HEK293 (cell line): ENCODE measurements around the gene C19orf12.
A peak's percentile ranks its signal among the peaks of the same experiment; 100 is the strongest.

Source experiments
- CTCF ChIA-PET: fragments of 350-600 bp; formaldehyde crosslinking; extraction: SDS; loops from one replicate; lab custom pipeline; 2021; ENCODE audit warnings: antibody characterized with exemption; lab: Yijun Ruan, JAX
- POLR2A ChIA-PET: fragments of 300-600 bp; formaldehyde crosslinking; extraction: SDS; loops from one replicate; lab custom pipeline; 2020; ENCODE audit warnings: antibody characterized with exemption, inconsistent platforms; lab: Yijun Ruan, JAX
- H3K27ac ChIP-seq: fragments of 200-500 bp; sonication (Bioruptor generic); 2 replicates; pipeline ENCODE4 v1.5.1; 2014; ENCODE audit warnings: low read depth, low read length, control low read depth, inconsistent platforms; ENCODE audit errors: extremely low read depth
- H3K36me3 ChIP-seq, 2 experiments: fragments of 200-500 bp in 1 of 2; sonication (Bioruptor generic) in 1 of 2; 1 replicate in 1 of 2; 2 replicates in 1 of 2; pipeline ENCODE4 v1.5.1; 2014 to 2017; ENCODE audit warnings: inconsistent platforms in 2 of 2, low read length in 2 of 2; ENCODE audit not compliant: control insufficient read depth in 2 of 2, insufficient read depth in 1 of 2
- H3K4me1 ChIP-seq: fragments of 200-500 bp; sonication (Bioruptor generic); 2 replicates; pipeline ENCODE4 v1.5.1; 2014; ENCODE audit warnings: mild to moderate bottlenecking, low read length, inconsistent platforms; ENCODE audit not compliant: control insufficient read depth, insufficient read depth
- H3K4me3 ChIP-seq: 2 replicates; pipeline ENCODE4 v1.5.1; 2011; ENCODE audit warnings: low read depth, mild to moderate bottlenecking, control low read depth, low read length, moderate library complexity
- H3K9me3 ChIP-seq: fragments of 200-500 bp; sonication (Bioruptor generic); 2 replicates; pipeline ENCODE4 v1.5.1; 2014; ENCODE audit warnings: low read depth, low read length, inconsistent platforms; ENCODE audit not compliant: control insufficient read depth, insufficient read depth
- BCL11A ChIP-seq: fragments of 450-650 bp; formaldehyde crosslinking; IDR thresholded peaks from 2 replicates; pipeline ENCODE4 v1.5.1; 2016; ENCODE audit warnings: low read depth, missing biosample characterization, missing genetic modification characterization
- EGR2 ChIP-seq: fragments of 450-650 bp; formaldehyde crosslinking; IDR thresholded peaks from 2 replicates; pipeline ENCODE4 v1.5.1; 2016; ENCODE audit warnings: low read depth, missing biosample characterization, missing genetic modification characterization
- GLI2 ChIP-seq: fragments of 450-650 bp; formaldehyde crosslinking; IDR thresholded peaks from 2 replicates; pipeline ENCODE4; 2017; ENCODE audit warnings: missing biosample characterization, missing genetic modification characterization, low read depth, borderline replicate concordance
- MYNN ChIP-seq: fragments of 450-650 bp; formaldehyde crosslinking; IDR thresholded peaks from 2 replicates; pipeline ENCODE4 v1.5.1; 2016; ENCODE audit warnings: missing biosample characterization, missing genetic modification characterization, borderline replicate concordance
- MZF1 ChIP-seq: fragments of 450-650 bp; formaldehyde crosslinking; IDR thresholded peaks from 2 replicates; pipeline ENCODE4 v1.5.1; 2017; ENCODE audit warnings: missing biosample characterization, missing genetic modification characterization, borderline replicate concordance
- RBAK ChIP-seq: fragments of 450-650 bp; formaldehyde crosslinking; IDR thresholded peaks from 2 replicates; pipeline ENCODE4 v1.5.1; 2016; ENCODE audit warnings: missing biosample characterization, missing genetic modification characterization
- SCRT1 ChIP-seq: fragments of 450-650 bp; formaldehyde crosslinking; IDR thresholded peaks from 2 replicates; pipeline ENCODE4 v1.5.1; 2016; ENCODE audit warnings: missing biosample characterization, missing genetic modification characterization, borderline replicate concordance
- SP2 ChIP-seq: fragments of 450-650 bp; formaldehyde crosslinking; IDR thresholded peaks from 2 replicates; pipeline ENCODE4 v1.5.1; 2016; ENCODE audit warnings: missing biosample characterization, missing genetic modification characterization
- ZNF133 ChIP-seq: fragments of 450-650 bp; formaldehyde crosslinking; IDR thresholded peaks from 2 replicates; pipeline ENCODE4 v1.5.1; 2016; ENCODE audit warnings: missing biosample characterization, missing genetic modification characterization
- ZNF341 ChIP-seq: fragments of 450-650 bp; formaldehyde crosslinking; IDR thresholded peaks from 2 replicates; pipeline ENCODE4; 2016; ENCODE audit warnings: low read depth, missing biosample characterization, missing genetic modification characterization
- ZNF366 ChIP-seq: fragments of 450-650 bp; formaldehyde crosslinking; conservative IDR thresholded peaks from 2 replicates; pipeline ENCODE4 v1.5.1; 2016; ENCODE audit warnings: missing biosample characterization, missing genetic modification characterization
- ZNF514 ChIP-seq: fragments of 450-650 bp; formaldehyde crosslinking; IDR thresholded peaks from 2 replicates; pipeline ENCODE4 v1.5.1; 2016; ENCODE audit warnings: missing biosample characterization, missing genetic modification characterization
- ZNF561 ChIP-seq: fragments of 450-650 bp; IDR thresholded peaks from 2 replicates; pipeline ENCODE4 v1.5.1; 2018; ENCODE audit warnings: missing biosample characterization, missing genetic modification characterization, borderline replicate concordance
- ZNF792 ChIP-seq: fragments of 450-650 bp; formaldehyde crosslinking; IDR thresholded peaks from 2 replicates; pipeline ENCODE4 v1.5.1; 2016; ENCODE audit warnings: missing biosample characterization, missing genetic modification characterization
- TF ChIP-seq, protein P1 (sequence below): fragments of 450-650 bp; formaldehyde crosslinking; IDR thresholded peaks from 2 replicates; pipeline ENCODE4 v1.5.1; 2016; ENCODE audit warnings: missing biosample characterization, missing genetic modification characterization
- TF ChIP-seq, protein P2 (sequence below): fragments of 450-650 bp; formaldehyde crosslinking; IDR thresholded peaks from 2 replicates; pipeline ENCODE4 v1.5.1; 2017; ENCODE audit warnings: missing biosample characterization, missing genetic modification characterization

C19orf12 gene

DNA sequence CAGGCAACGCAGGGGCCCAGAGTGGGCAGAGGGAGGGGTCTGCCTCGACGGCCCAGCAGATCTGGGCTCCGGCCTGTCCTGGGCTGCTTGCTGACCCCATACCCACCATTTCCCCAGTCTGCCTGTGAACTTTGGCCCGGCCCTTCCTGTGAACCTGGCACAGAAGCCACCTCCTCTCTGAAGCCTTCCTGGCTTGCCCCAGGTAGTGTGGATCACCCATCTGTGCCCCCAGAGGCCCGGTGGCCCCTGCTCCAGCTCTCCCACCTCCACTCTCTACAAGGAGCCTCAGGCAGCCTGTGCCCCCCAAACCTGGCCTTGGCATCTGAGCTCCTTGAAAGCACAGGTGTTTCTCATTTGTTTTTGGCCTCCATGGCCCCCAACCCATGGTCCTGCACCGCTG lies 34.1 kb downstream of the C19orf12 start (continued):
- TF ChIP-seq ZNF561 (tag by site-specific recombination) = no peak
- no peak for TF ChIP-seq ZNF366 (tag by site-specific recombination)
- no peak for TF ChIP-seq MZF1
- no peak for TF ChIP-seq MYNN (tag by site-specific recombination)
- no peak for TF ChIP-seq ZNF341 (tag by site-specific recombination)
- TF ChIP-seq GLI2 (tag by site-specific recombination) = no peak
- TF ChIP-seq EGR2 (tag by site-specific recombination) = no peak
- no peak for TF ChIP-seq ZNF133 (tag by site-specific recombination)
- TF ChIP-seq, protein P1, sequence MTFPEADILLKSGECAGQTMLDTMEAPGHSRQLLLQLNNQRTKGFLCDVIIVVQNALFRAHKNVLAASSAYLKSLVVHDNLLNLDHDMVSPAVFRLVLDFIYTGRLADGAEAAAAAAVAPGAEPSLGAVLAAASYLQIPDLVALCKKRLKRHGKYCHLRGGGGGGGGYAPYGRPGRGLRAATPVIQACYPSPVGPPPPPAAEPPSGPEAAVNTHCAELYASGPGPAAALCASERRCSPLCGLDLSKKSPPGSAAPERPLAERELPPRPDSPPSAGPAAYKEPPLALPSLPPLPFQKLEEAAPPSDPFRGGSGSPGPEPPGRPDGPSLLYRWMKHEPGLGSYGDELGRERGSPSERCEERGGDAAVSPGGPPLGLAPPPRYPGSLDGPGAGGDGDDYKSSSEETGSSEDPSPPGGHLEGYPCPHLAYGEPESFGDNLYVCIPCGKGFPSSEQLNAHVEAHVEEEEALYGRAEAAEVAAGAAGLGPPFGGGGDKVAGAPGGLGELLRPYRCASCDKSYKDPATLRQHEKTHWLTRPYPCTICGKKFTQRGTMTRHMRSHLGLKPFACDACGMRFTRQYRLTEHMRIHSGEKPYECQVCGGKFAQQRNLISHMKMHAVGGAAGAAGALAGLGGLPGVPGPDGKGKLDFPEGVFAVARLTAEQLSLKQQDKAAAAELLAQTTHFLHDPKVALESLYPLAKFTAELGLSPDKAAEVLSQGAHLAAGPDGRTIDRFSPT (tag by site-specific recombination) = no peak

- no peak for TF ChIP-seq ZNF792
- no peak for TF ChIP-seq ZNF514 (tag by site-specific recombination)
- TF ChIP-seq, protein P1 (tag by site-specific recombination) = no peak
- no peak for TF ChIP-seq BCL11A (tag by site-specific recombination)
- no peak for TF ChIP-seq MZF1
- no peak for TF ChIP-seq SCRT1 (tag by site-specific recombination)
- TF ChIP-seq, protein P2, sequence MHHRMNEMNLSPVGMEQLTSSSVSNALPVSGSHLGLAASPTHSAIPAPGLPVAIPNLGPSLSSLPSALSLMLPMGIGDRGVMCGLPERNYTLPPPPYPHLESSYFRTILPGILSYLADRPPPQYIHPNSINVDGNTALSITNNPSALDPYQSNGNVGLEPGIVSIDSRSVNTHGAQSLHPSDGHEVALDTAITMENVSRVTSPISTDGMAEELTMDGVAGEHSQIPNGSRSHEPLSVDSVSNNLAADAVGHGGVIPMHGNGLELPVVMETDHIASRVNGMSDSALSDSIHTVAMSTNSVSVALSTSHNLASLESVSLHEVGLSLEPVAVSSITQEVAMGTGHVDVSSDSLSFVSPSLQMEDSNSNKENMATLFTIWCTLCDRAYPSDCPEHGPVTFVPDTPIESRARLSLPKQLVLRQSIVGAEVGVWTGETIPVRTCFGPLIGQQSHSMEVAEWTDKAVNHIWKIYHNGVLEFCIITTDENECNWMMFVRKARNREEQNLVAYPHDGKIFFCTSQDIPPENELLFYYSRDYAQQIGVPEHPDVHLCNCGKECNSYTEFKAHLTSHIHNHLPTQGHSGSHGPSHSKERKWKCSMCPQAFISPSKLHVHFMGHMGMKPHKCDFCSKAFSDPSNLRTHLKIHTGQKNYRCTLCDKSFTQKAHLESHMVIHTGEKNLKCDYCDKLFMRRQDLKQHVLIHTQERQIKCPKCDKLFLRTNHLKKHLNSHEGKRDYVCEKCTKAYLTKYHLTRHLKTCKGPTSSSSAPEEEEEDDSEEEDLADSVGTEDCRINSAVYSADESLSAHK (tag by site-specific recombination) = no peak
- 0 out of 2 replicates have a peak, but pooled peaks have one; percentile 12 for TF ChIP-seq SP2
- TF ChIP-seq RBAK (tag by site-specific recombination) = no peak
- TF ChIP-seq, all 188 proteins: peak for 1
- peaks cover 4 to 13% of the 10 kb centered on the region in 2 experiments; a peak in 2 of 3 replicates for H3K36me3 ChIP-seq
- ChIA-PET CTCF (interaction anchor here (0.6 to 4.5 kb wide), 7 partner anchors 9 to 71 kb away, joined by 3 to 17 read pairs (median 6); no protein-coding TSS in a partner anchor), POLR2A (interaction anchor here (0.5 to 2.0 kb wide), 2 partner anchors 15 to 74 kb away, joined by 3 to 8 read pairs; partner anchors contain the start of genes PLEKHF1 and POP4)
- H3K4me1 ChIP-seq = no peaks in the 10 kb centered on the region
- no peak overlapping the region for H3K27ac ChIP-seq
- no peak overlapping the region for H3K4me3 ChIP-seq
- no peaks in the 10 kb centered on the region for H3K9me3 ChIP-seq
Observed at GRCh38 chr19:29680447-29680846, 34.6 kb downstream of the C19orf12 start.
